GM18517 (cell line): ENCODE results near the gene LBR.
"Not testable (repeated sequence)": the region's sequence is repeated elsewhere in the genome, so short reads cannot be mapped to it uniquely, and the experiment has no call there.

Experiments
- ATAC-seq: cut with Tn5 transposase; IDR thresholded peaks from one replicate; pipeline ENCODE4 v1.9.1; 2021; ENCODE audit warnings: mild to moderate bottlenecking, moderate library complexity; ENCODE audit not compliant: unreplicated experiment

The LBR gene

GRCh38 chr1:225427235-225428067, at the start of gene LBR:
LBR (minus strand) TSS chr1:225428038; CDS start chr1:225424075, 3,963 bp downstream.
- peak; percentile 39 for ATAC-seq

GRCh38 chr1:225477296-225477911, 49.6 kb upstream of the LBR start:
- no peak for ATAC-seq

- ATAC-seq = no peak
Observed at GRCh38 chr1:225476538-225476988, 48.7 kb upstream of the LBR start.

GRCh38 chr1:225476100-225476511, 48.3 kb upstream of the LBR start:
- ATAC-seq = no peak

- ATAC-seq = no peak
Observed at GRCh38 chr1:225474986-225475820, 47.4 kb upstream of the LBR start.

GRCh38 chr1:225474439-225474985, 46.7 kb upstream of the LBR start:
- ATAC-seq = no peak

- ATAC-seq = not testable (repeated sequence)
Observed at GRCh38 chr1:225473676-225474438, 46.0 kb upstream of the LBR start.

- not testable (repeated sequence) for ATAC-seq
Observed at GRCh38 chr1:225473266-225473665, 45.4 kb upstream of the LBR start.

- ATAC-seq = no peak
Observed at GRCh38 chr1:225471453-225472301, 43.8 kb upstream of the LBR start.

- no peak for ATAC-seq
Observed at GRCh38 chr1:225471109-225471452, 43.2 kb upstream of the LBR start.

GRCh38 chr1:225470211-225471108, 42.6 kb upstream of the LBR start:
- ATAC-seq = no peak

GRCh38 chr1:225469051-225469450, 41.2 kb upstream of the LBR start:
- no peak for ATAC-seq

GRCh38 chr1:225468270-225469020, 40.6 kb upstream of the LBR start:
- no peak for ATAC-seq

- peak; percentile 96 for ATAC-seq
Observed at GRCh38 chr1:225467193-225468020, 39.6 kb upstream of the LBR start.

- no peak for ATAC-seq
Observed at GRCh38 chr1:225466848-225467192, 39.0 kb upstream of the LBR start.

- no peak for ATAC-seq
Observed at GRCh38 chr1:225465793-225466517, 38.1 kb upstream of the LBR start.
